Mesothelial cell of epicardium (in vitro differentiated cells): ENCODE results near the gene TADA3. TPM values are rescaled to one million over a fixed set of nuclear protein-coding genes. Genes with fewer than 3 reads are reported as not detected.

Source experiments
- DNase-seq, 2 experiments: peaks; one replicate each; pipeline ENCODE4 v3.0.0; 2021; ENCODE audit warnings: low spot score in 2 of 2; ENCODE audit not compliant: unreplicated experiment in 2 of 2
- H3K27ac Mint-ChIP-seq: 2 replicates; pipeline ENCODE4 v1.8.0; 2021; ENCODE audit warnings: mixed read lengths
- H3K27me3 Mint-ChIP-seq: 2 replicates; pipeline ENCODE4 v1.8.0; 2021; ENCODE audit warnings: low read depth, mixed read lengths
- H3K36me3 Mint-ChIP-seq: 2 replicates; pipeline ENCODE4 v1.8.0; 2021; ENCODE audit warnings: mixed read lengths
- H3K4me1 Mint-ChIP-seq: 2 replicates; pipeline ENCODE4 v1.8.0; 2021; ENCODE audit warnings: mixed read lengths
- H3K4me3 Mint-ChIP-seq: 2 replicates; pipeline ENCODE4 v1.8.0; 2021; ENCODE audit warnings: mild to moderate bottlenecking, moderate library complexity, mixed read lengths
- H3K9me3 Mint-ChIP-seq: 2 replicates; pipeline ENCODE4 v1.8.0; 2021; ENCODE audit warnings: mixed read lengths
- total RNA-seq: library from RNA; stranded (reverse); gene quantifications from 3 replicates; pipeline ENCODE4 v1.2.1, GENCODE V29; 2021
- TF ChIP-seq, protein P1 (sequence below): fragments of 200-600 bp; sonication (generic); IDR thresholded peaks from one replicate; pipeline ENCODE4 v1.5.0; 2021; ENCODE audit warnings: antibody characterized with exemption; ENCODE audit not compliant: unreplicated experiment

Gene TADA3
- total RNA-seq, 1 donor from 2014 or later = 67.2 TPM

DNA sequence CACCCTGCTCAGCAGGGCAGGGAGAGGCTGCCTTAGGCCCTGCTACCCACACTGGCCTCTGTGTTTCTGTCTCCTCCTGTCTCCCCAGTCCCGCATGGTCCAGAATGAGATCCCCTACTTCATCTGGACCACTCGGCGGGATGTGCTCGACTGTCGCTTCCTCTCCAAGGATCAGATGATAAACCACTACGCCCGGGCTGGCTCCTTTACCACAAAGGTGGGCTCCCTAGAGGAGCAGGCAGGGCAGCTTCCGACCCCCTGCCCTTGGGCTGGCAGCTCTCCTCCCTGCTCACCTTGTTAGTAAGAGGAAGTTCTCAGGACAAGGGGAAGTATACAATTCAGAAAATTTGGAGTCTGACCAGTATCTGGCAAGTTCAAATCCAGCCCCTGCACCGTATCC lies 23.7 kb upstream of the TADA3 start:
- TF ChIP-seq, protein P1, sequence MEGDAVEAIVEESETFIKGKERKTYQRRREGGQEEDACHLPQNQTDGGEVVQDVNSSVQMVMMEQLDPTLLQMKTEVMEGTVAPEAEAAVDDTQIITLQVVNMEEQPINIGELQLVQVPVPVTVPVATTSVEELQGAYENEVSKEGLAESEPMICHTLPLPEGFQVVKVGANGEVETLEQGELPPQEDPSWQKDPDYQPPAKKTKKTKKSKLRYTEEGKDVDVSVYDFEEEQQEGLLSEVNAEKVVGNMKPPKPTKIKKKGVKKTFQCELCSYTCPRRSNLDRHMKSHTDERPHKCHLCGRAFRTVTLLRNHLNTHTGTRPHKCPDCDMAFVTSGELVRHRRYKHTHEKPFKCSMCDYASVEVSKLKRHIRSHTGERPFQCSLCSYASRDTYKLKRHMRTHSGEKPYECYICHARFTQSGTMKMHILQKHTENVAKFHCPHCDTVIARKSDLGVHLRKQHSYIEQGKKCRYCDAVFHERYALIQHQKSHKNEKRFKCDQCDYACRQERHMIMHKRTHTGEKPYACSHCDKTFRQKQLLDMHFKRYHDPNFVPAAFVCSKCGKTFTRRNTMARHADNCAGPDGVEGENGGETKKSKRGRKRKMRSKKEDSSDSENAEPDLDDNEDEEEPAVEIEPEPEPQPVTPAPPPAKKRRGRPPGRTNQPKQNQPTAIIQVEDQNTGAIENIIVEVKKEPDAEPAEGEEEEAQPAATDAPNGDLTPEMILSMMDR = no peak
- no peak overlapping the region for H3K4me3 Mint-ChIP-seq
- no peaks in the 10 kb centered on the region for H3K27me3 Mint-ChIP-seq
- no peaks in the 10 kb centered on the region for H3K9me3 Mint-ChIP-seq
- no peak for DNase-seq
- H3K4me1 Mint-ChIP-seq = peaks cover 8% of the 10 kb centered on the region
- H3K27ac Mint-ChIP-seq = no peak overlapping the region
- peaks cover 12% of the 10 kb centered on the region for H3K36me3 Mint-ChIP-seq

DNA sequence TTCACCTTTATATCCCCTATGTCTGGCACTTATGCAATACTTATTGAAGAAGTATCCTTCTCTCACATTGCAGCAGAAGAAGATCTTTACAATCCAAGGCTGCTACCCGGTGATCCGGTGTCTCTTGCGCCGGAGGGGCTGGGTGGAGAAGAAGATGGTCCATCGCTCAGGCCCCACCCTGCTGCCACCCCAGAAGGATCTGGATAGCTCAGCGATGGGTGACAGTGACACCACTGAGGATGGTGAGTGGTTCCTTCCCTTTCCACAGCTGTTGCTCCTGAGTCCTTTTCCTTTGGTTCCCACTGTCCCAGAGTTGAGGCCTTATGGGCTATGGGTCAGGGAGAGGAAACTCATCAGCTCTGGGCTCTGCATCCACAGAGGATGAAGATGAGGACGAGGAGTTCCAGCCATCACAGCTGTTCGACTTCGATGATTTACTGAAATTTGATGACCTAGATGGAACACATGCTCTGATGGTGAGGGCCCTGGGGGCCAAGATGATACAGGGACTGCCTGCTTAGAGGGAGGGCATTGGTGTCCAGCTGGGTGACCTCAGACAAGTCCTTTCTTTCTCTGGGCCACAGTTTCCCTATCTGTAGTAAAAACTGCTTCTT lies 20.7 kb upstream of the TADA3 start:
- Mint-ChIP-seq H3K27me3 (no peaks in the 10 kb centered on the region), H3K4me3 (no peak overlapping the region), H3K27ac (no peak overlapping the region), H3K4me1 (peaks cover 22% of the 10 kb centered on the region), H3K36me3 (peaks cover 5% of the 10 kb centered on the region), H3K9me3 (no peaks in the 10 kb centered on the region)
- TF ChIP-seq, protein P1 = no peak
- no peak for DNase-seq

DNA sequence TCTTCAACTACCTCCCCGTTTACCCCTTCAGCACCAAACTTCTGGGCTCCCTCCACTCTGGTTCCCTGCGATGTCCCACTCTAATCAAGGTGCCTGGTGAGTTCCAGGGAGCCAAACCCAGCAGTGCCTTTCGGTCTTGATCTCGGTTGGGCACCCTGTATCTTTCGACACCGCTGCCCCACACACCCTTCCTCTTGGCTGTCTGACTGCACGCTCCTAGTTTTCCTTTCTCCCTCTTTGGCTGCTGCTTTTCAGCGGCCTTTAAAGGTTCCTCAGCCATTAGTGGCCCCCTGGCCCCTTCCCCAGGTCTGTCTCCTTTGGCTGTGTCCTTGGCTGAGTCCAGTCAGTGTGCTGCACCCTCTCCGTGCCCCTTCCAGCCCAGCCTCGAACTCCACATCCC lies 18.6 kb upstream of the TADA3 start:
- peak overlapping the region; percentile 76 for H3K27ac Mint-ChIP-seq
- no peak for DNase-seq
- H3K27me3 Mint-ChIP-seq = no peaks in the 10 kb centered on the region
- H3K4me1 Mint-ChIP-seq = peaks cover 22% of the 10 kb centered on the region
- peaks cover 5% of the 10 kb centered on the region for H3K36me3 Mint-ChIP-seq
- TF ChIP-seq, protein P1 = no peak
- peak overlapping the region; percentile 79 for H3K4me3 Mint-ChIP-seq
- H3K9me3 Mint-ChIP-seq = no peaks in the 10 kb centered on the region

DNA sequence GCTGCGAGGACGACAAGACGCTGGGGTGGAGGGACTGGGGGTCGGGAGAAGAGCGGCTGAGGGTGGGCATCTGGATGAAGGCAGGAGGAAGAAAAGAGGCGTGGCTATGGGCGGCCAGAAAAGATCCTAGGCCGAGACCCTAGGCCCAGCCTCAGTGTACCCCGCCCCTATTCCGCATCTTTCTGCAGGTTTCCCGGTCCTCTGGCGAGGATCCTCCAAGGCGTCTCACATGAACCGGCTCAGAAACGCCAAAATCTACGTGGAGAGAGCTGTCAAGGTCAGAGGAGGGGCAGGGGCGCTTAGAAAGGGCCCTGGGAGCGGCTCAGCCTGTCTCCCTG lies 18.1 kb upstream of the TADA3 start:
- peaks cover 22% of the 10 kb centered on the region for H3K4me1 Mint-ChIP-seq
- H3K27me3 Mint-ChIP-seq = no peaks in the 10 kb centered on the region
- TF ChIP-seq, protein P1 = no peak
- H3K4me3 Mint-ChIP-seq = peak overlapping the region; percentile 79
- no peaks in the 10 kb centered on the region for H3K9me3 Mint-ChIP-seq
- peaks cover 5% of the 10 kb centered on the region for H3K36me3 Mint-ChIP-seq
- DNase-seq = no peak
- H3K27ac Mint-ChIP-seq = peak overlapping the region; percentile 76

DNA sequence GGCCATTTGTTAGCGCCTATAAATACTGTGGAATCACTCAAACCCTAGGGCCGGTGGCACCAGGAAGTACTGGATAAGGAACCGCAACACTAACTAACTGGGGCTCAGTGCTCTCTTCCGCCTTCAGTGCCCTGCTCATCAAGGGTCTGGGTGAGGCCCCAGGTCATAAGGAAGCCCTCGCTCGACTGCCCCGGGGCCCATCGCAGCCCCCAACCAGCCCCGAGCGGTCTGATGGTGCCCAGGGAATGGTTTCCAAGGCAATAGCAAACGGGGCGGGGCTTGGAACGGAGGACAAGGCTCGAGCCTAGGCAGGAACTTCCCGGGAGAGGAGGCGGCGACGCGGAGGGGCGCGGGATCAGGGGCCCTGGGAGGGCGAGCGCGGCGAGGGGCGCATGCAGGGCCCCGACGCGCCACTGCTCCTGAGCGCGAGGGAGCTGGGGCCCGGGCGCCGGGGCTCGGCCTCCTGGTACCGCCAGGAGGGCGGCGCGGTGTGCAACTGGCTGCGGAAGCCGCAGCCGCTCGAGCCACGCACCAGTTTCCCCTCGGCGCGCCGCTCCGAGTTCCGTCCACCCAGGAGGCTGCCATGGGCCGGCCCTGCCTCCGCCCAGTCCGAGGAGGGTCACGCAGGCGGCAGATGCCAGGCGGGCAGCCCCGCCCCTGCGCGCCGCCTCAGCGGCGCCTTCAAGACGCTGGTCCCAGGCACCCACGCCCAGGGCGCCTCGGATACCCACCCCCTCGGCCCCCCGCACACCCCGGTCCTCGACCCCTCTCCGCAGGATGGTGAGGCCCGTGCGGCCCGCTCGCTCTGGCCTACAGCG lies 17.6 kb upstream of the TADA3 start, which contains the start of gene TTLL3:
TTLL3 (plus strand) TSS at position 648 of the 818 bp plus-strand sequence. CDS start 400 bp downstream, outside the sequence.
- Mint-ChIP-seq H3K4me3 (peak within 1 kb of the TSS; percentile 79), H3K27me3 (no peaks in the 10 kb centered on the region), H3K27ac (peak within 1 kb of the TSS; percentile 98), H3K4me1 (peaks cover 22% of the 10 kb centered on the region), H3K9me3 (no peaks in the 10 kb centered on the region), H3K36me3 (peaks cover 5% of the 10 kb centered on the region)
- TF ChIP-seq, protein P1 = no peak
- peak; percentile 42 to 73 for DNase-seq
